ENCODE results near the gene CER1. TPM values are rescaled to one million over a fixed set of nuclear protein-coding genes. Genes with fewer than 3 reads are reported as not detected.

Gene CER1
- total and polyA plus RNA-seq, 2 of the 8 experiments (the other 6 are each of a cell fraction or from before 2014, with no cell fraction given): 0.26 to 3.4 TPM

GRCh38 chr9:14749741-14750211, 27.2 kb upstream of the CER1 start:
- no peaks in the 10 kb centered on the region for H3K27me3 ChIP-seq (replicated peaks in 1 of 4; ENCODE audit: control insufficient read depth in 3 of 4, extremely low read depth in 1 of 4, insufficient read depth in 3 of 4, low read length in 3 of 4)
- ChIA-PET CTCF (ENCODE audit: partially characterized antibody) (interaction anchor here (1.1 to 2.0 kb wide), 5 partner anchors 17 to 286 kb away, joined by 3 to 7 read pairs (median 4); no protein-coding TSS in a partner anchor), POLR2A (ENCODE audit: partially characterized antibody) (no interaction called here)
- no peak overlapping the region for H3K9ac ChIP-seq (replicated peaks in 1 of 4; ENCODE audit: extremely low read depth in 1 of 4, low read depth in 3 of 4, low read length in 3 of 4)
- no peak overlapping the region for H2BK20ac ChIP-seq (ENCODE audit: low read length)
- peaks cover 2 to 7% (median 3%) of the 10 kb centered on the region in 4 experiments; a peak in 3 of 7 replicates for H3K4me1 ChIP-seq (replicated peaks in 1 of 4; ENCODE audit: control insufficient read depth in 3 of 4, insufficient read depth in 4 of 4, low read length in 3 of 4)
- no peak overlapping the region for H3K4ac ChIP-seq (replicated peaks; ENCODE audit: insufficient read length, low read depth, low read length)
- peak overlapping the region; percentile 55; the same call in 1 of the 2 replicates for H2AFZ ChIP-seq (ENCODE audit: low read length)
- no peak overlapping the region for H3K23ac ChIP-seq (ENCODE audit: insufficient read length)
- no peaks in the 10 kb centered on the region for H3K79me1 ChIP-seq (ENCODE audit: low read depth, low read length)
- H3K36me3 ChIP-seq (ENCODE audit: control insufficient read depth in 2 of 4, insufficient read depth in 4 of 4, low read length in 3 of 4): no peaks in the 10 kb centered on the region
- H3K4me3 ChIP-seq (ENCODE audit: extremely low read depth in 1 of 4, insufficient read depth in 2 of 4, low read depth in 3 of 4, low read length in 4 of 4): no peak overlapping the region; a peak in 1 of 8 replicates
- 48% methylated on average over 9 of the region's 9 CpGs; no CpG with 5 or more reads in 1 of the 2 experiments for WGBS, 2 experiments (ENCODE audit: extremely low coverage in 1 of 2, insufficient coverage in 1 of 2, insufficient read length in 1 of 2, insufficient replicate concordance in 2 of 2, low coverage in 1 of 2, low lambda C conversion rate in 2 of 2, missing lambda C conversion rate in 1 of 2)
- H3K27ac ChIP-seq (ENCODE audit: low read depth, low read length): no peak overlapping the region
- H2BK12ac ChIP-seq (ENCODE audit: low read depth, low read length): no peak overlapping the region; the same call in 1 of the 2 replicates
- no peak overlapping the region for H3K56ac ChIP-seq (replicated peaks; ENCODE audit: insufficient read length, low read depth, low read length)
- H2AK5ac ChIP-seq (ENCODE audit: low read depth, low read length): no peak overlapping the region
- no peaks in the 10 kb centered on the region for H3K9me3 ChIP-seq (ENCODE audit: insufficient read depth in 2 of 2, low read depth in 1 of 2, low read length in 1 of 2)
- H2BK5ac ChIP-seq (ENCODE audit: low read depth, low read length): no peak overlapping the region
- no peak overlapping the region for H4K8ac ChIP-seq (ENCODE audit: extremely low read depth, insufficient read depth, low read length)
- H4K20me1 ChIP-seq (replicated peaks in 1 of 2; ENCODE audit: control insufficient read depth in 1 of 2, insufficient read depth in 2 of 2, low read length in 2 of 2): no peaks in the 10 kb centered on the region
- H3K79me2 ChIP-seq (ENCODE audit: control insufficient read depth in 1 of 2, insufficient read depth in 2 of 2, low read length in 2 of 2): no peaks in the 10 kb centered on the region
- H3K4me2 ChIP-seq (ENCODE audit: insufficient read depth in 1 of 2, low read depth in 2 of 2, low read length in 2 of 2): peak overlapping the region in 1 of 2 experiments; percentile 19; a peak in 3 of 4 replicates
- no peak for DNase-seq (ENCODE audit: low read depth in 1 of 2, low spot score in 2 of 2)
- FAIRE-seq: peak; percentile 13
- H4K91ac ChIP-seq (replicated peaks; ENCODE audit: insufficient read length, low read length): no peak overlapping the region
- H4K5ac ChIP-seq (ENCODE audit: insufficient read length, low read depth, low read length): no peak overlapping the region
- no peaks in the 10 kb centered on the region for H3K23me2 ChIP-seq (ENCODE audit: low read depth, low read length)
- no peak overlapping the region for H3K14ac ChIP-seq (ENCODE audit: insufficient read length)
- no peak overlapping the region for H3K18ac ChIP-seq (ENCODE audit: extremely low read depth, low read length)
- no peak overlapping the region for H2BK120ac ChIP-seq (replicated peaks; ENCODE audit: low read depth, low read length)
- H2BK15ac ChIP-seq (ENCODE audit: low read length): no peak overlapping the region
- TF ChIP-seq ATF2 (IDR thresholded peaks at IDR 0.05; ENCODE audit: low read length) (no peak), KDM4A (IDR thresholded peaks at IDR 0.05; ENCODE audit: low read depth, low read length, severe bottlenecking) (no peak)
